Kidney glomerular epithelial cell (primary cell): ENCODE measurements around the gene PRRC2C.
"Not testable (repeated sequence)": the region's sequence is repeated elsewhere in the genome, so short reads cannot be mapped to it uniquely, and the experiment has no call there.

Experiments
- DNase-seq: peaks from one replicate; lab custom pipeline; 2025; lab: John Stamatoyannopoulos, UW

The PRRC2C gene

GRCh38 chr1:171500803-171501202 is 15.5 kb downstream of the PRRC2C start:
- DNase-seq, result no peak

GRCh38 chr1:171501305-171502024 is 16.1 kb downstream of the PRRC2C start:
- no peak for DNase-seq

- peak; percentile 31 for DNase-seq
These were observed 21.4 kb downstream of the PRRC2C start for GRCh38 chr1:171506525-171507304.

- no peak for DNase-seq
These were observed 22.1 kb downstream of the PRRC2C start for GRCh38 chr1:171507435-171507834.

GRCh38 chr1:171509191-171509590 is 23.9 kb downstream of the PRRC2C start:
- no peak for DNase-seq

DNA sequence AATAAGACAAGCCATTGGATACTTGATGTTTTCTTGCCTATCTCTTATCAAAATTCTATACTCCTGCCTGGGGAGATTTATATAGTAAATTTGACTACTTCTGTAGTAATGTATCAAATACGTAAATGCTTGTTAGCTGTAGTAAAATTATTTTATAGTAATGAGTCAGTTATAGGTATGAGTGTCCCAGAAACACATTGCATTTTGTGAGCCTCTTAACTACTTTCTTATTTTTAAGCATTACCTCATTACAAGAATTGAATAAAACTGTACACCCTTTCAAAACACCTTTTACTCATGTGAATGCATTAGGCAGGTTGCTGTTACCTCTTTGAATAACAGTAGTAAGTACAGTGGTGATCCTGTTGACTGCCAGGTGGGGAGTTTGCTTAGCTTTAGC is 28.4 kb downstream of the PRRC2C start:
- no peak for DNase-seq

DNA sequence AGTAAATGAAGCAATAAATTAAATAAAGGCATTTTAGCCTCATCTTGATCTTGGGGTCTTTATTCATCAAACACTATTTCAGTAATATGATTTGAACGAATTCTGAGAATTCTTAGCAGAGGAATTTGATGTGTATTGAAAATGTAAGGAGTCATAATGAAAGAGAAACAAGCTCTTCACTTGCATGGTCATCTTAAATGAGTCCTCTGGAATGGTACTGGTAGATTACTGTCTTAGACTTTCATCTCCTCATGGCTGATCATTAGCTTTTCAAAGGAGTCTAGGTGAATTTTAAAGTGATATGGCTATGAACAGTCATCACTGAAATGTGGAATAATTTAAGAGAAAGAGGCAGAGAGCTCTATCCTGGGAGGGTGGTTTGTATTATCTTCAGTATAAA is 30.0 kb downstream of the PRRC2C start:
- no peak for DNase-seq

DNA sequence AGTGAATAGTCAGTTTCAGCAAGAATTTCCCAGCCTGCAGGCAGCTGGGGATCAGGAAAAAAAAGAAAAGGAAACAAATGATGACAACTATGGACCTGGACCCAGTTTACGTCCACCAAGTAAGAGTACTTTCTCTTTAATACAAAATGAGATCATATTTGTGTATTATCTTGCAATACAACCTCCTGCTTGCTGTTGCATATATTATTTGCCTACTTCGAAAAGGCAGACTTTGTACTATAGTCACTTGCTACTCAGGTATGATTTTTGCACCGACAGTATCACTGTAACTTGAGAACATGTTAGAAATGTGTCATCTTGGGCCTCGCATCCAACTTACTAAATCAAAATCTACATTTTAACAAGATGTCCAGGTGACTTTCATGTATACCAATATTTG is 30.4 kb downstream of the PRRC2C start:
- no peak for DNase-seq

- no peak for DNase-seq
These were observed 36.2 kb downstream of the PRRC2C start for GRCh38 chr1:171521567-171521966.

DNA sequence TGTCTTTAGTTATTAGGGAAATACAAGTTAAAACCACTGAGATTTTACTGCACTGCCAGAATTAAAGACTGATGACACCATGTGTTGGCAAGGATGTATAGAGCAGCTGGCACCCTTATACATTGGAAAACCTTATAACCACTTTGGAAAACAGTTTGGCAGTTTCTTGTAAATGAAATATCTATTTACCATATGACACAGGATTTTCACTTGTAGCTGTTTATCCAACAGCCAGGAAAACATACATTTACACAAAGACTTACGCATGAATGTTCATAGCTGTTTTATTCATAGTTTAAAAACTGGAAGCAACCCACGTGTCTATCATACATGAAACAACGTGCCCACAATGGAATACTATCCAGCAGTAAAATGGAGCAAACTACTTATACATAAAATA is 45.3 kb downstream of the PRRC2C start:
- no peak for DNase-seq

GRCh38 chr1:171532520-171532919 is 47.2 kb downstream of the PRRC2C start:
- no peak for DNase-seq

- DNase-seq, result no peak
These were observed 60.2 kb downstream of the PRRC2C start for GRCh38 chr1:171545523-171545922.

DNA sequence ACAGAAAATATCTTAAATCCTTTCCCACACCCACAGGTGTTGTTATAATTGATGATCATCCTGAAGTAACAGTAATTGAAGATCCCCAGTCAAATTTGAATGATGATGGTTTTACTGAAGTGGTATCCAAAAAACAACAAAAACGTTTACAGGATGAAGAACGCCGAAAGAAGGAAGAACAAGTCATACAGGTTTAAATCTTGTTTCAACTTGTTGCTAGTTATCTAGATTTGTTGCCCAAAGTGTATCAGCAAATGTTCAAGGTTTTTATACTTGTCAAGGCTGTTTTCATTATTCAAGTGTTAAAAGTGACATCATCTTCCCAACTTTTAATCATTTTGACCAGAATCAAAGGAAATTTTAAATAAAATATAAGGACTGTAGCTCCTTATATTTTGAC is 64.7 kb downstream of the PRRC2C start:
- DNase-seq, result no peak

DNA sequence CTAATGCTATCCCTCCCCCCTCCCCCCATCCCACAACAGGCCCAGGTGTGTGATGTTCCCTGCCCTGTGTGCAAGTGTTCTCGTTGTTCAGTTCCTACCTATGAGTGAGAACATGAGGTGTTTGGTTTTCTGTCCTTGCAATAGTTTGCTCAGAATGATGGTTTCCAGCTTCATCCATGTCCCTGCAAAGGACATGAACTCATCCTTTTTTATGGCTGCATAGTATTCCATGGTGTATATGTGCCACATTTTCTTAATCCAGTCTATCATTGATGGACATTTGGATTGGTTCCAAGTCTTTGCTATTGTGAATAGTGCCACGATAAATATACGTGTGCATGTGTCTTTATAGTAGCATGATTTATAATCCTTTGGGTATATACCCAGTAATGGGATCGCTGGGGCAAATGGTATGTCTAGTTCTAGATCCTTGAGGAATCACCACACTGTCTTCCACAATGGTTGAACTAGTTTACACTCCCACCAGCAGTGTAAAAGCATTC is 65.3 kb downstream of the PRRC2C start:
- not testable (repeated sequence) for DNase-seq

DNA sequence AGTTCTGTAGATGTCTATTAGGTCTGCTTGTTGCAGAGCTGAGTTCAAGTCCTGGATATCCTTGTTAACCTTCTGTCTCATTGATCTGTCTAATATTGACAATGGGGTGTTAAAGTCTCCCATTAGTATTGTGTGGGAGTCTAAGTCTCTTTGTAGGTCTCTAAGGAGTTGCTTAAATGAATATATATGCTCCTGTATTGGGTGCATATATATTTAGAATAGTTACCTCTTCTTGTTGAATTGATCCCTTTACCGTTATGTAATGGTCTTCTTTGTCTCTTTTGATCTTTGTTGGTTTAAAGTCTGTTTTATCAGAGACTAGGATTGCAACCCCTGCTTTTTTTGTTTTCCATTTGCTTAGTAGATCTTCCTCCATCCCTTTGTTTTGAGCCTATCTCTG is 68.6 kb downstream of the PRRC2C start:
- DNase-seq, result not testable (repeated sequence)

GRCh38 chr1:171563675-171564074 is 78.3 kb downstream of the PRRC2C start:
- DNase-seq, result no peak

DNA sequence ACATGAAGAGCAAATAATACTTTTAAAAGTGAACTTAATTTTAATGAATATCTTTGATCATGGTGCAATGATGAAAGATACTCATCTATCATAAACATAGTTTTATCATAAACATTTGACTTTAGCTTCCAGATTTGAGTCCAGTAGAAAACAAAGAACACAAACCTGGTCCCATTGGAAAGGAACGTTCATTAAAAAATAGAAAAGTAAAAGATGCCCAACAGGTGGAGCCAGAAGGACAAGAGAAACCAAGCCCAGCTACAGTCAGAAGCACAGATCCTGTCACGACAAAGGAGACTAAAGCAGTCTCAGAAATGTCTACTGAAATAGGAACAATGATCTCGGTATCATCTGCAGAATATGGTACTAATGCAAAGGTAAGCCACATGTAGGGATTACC is 81.1 kb downstream of the PRRC2C start:
- no peak for DNase-seq

DNA sequence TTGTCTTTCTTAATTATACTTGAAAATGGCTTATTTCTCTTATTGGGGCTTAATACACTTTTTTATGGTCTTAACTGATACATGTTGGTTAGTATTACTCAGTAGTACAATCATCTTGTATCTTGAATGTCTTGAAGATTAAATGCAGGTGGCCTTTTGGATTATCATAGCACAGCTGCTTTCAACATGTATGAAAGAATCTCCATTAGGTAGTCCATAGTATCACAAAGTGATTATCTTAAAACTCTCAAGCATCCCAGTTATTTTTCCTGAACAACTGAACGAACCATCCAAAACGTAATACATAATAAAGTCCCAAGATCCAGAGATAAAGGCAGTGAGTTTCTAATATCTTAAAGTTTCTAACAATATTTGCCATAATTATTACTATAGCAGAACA is 85.0 kb downstream of the PRRC2C start:
- no peak for DNase-seq

DNA sequence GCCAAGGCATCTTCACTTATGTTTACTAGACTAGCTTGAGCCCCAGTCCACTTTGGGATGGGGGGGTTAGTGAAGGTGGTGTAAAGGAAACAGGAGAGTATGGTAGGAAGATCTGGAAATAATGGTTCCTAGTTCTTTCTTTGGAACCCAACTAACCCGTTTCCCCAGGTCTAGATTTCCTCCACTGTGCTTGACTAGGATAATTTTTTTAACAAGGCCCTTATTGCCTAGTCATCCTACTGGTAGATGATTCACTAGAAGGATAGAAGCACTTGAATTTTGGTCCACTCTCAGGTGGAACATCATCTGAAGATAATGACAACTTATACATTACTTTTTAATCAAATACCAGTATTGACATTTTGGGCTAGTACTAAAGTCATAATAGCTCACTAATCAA is 90.8 kb downstream of the PRRC2C start:
- no peak for DNase-seq

DNA sequence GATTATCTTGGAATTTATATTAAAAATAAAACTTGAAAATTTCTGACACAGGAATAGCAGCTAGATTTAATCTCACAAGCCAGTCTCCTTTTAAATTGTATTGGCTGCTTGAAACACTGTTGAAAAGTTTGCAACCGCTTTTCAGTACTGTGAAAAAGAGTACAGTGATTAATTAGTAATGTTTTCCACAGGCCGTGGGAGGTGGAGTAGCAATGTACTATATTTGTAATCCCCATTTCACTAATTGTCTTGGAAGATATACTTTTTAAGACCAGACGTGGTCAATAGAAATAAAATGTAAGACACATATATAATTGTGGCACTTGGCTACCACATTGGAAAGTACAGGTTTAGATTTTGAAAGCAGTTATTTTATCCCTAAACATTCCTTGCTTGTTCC is 95.9 kb downstream of the PRRC2C start:
- no peak for DNase-seq

DNA sequence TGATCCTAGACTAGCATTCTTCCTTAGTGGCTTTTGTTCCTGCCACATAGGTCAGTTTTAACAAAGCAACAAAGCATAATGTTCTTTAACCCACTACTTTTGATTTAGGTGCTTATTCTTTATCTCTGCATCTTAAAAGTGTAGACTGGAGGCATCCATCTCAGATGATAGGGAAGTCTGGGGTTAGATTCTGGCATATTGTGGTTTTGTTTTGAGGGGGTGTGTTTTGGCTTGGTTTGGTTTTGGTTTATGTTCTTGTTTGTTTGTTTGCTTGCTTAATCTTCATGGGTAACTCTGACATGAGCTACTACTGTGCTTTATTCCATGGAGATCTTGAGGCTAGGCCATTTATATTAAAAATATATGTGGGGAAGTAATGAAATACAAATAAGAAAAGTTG is 96.4 kb downstream of the PRRC2C start:
- DNase-seq, result no peak

DNA sequence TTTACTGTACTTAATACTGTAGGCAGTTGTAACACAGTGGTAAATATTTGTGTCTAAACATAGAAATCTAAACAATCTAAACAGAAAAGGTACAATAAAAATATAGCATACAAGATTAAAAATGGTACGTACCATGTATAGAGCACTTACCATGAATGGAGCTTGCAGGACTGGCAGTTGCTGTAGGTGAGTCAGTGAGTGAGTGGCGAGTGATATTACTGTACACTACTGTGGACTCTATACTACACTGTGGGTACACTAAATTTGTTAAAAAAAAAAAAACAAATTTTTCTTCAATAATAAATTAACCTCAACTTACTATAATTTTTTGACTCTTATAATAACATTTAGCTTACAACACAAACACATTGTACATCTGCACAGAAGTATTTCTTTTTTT is 97.3 kb downstream of the PRRC2C start:
- DNase-seq, result no peak

GRCh38 chr1:171583591-171584201 is 98.4 kb downstream of the PRRC2C start:
- DNase-seq, result no peak
